HG02678 (cell line): ENCODE data around the gene SYNPR.
"Not testable (repeated sequence)": the region's sequence is repeated elsewhere in the genome, so short reads cannot be mapped to it uniquely, and the experiment has no call there.

Source experiments
- ATAC-seq: cut with Tn5 transposase; IDR thresholded peaks from one replicate; pipeline ENCODE4 v1.9.1; 2021; ENCODE audit warnings: mild to moderate bottlenecking, moderate library complexity; ENCODE audit not compliant: unreplicated experiment

Gene SYNPR

DNA sequence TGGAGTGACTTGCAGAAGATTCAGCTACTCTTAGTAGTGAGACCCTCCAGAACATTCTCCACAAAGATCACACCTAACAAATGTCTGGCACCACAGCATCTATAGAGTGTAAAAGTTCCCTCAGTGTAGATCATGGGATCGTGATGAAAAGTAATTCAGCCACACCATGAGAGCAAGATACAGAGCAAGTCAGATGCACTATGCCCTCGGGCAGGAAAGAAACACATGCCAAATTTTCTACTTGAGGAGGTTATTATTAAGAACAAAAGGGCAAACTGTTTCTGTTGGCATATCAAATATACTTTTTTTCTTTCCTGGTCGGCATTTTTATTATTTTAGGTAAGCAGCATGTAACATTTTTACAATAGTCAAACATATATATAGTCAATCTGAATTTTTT, 329.6 kb downstream of the SYNPR start:
- ATAC-seq: no peak

DNA sequence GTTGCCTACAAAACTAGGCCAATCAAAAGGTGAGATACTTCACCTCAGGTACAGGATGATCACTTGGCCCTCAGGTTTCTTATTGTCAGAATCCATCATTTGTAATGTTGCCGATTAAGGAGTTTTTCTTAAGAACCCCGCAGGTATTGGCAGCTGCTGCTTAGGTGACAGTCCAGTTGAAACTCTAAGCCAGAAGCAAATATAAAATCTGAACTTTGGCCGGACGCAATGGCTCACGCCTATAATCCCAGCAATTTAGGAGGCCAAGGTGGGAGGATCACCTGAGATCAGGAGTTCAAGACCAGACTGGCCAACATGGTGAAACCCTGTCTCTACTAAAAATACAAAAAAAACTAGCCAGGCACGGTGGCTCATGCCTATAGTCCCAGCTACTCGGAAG, 331.3 kb downstream of the SYNPR start:
- ATAC-seq: no peak

DNA sequence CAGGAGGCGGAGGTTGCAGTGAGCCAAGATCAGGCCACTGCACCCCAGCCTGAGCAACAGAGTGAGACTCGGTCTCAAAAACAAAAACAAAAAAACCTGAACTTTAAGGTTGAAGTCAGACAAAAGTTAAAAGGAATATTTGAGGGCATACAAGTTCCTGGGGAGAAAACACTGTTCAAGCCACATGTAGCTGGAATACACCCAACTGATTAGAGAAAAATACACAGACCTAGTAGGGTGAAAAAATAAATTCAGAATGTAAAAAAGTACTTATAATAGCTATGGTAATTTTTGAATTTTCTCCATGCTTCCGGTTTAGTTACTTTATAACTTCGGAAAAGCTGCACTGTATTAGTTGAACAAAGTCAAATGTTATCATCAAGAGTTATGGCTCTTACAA, 331.7 kb downstream of the SYNPR start:
- no peak for ATAC-seq

DNA sequence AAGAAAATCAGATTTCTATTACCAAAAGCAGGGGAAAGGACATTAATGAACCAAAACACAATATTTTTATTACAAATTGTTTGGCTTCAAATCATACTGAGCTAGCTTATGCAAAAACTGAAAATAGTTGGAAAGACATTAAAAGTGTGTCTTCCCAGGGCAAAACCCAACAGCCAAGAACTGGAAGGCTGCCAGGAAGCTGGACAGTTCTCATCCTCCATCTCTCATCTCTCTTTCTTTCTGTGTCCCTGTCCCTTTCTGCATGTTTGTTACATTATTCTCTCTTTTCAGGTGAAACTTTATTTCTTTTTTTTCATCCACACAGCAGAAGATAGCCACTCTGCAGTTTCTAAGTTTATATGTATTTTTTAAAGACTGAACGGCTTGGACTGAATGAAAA, 333.3 kb downstream of the SYNPR start:
- ATAC-seq: no peak

DNA sequence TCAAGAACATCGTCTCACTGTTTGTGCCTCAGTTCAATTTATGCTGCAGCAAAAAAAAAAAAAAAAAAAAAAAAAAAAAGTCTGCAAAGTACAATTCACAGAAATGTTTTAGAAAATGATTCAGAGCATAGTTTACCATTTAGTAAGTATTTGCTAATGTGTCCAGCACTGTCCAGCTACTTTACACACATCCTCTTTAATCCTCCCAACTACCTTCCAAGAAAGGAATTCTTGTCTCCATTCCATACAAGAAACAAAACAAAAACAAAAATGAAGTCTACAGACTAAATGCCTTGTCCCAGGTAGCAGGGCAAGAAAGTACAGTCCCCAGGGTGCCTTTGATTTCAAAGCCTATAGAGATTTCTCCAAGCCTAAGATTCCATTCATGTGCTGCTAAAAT, 335.5 kb downstream of the SYNPR start:
- no peak for ATAC-seq

DNA sequence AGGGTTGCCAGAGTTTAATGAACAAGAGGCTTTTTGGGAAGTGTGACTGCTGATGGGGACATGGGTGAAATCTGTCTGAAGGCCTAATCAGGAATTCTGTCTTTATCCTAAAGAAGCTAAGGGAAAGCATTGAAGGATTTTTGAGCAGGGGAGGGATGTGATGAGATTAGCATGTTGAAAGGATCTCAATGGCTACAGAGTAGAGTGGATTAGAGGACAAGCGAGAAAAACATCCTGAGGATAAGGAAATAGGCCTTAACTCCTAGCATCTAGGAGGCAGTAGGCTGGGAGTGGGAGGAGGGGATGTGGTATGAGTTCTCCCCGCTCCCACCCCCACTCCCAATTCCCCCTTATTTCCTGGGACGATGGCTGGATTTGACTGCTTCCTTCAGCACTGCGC, 339.3 kb downstream of the SYNPR start:
- no peak for ATAC-seq

DNA sequence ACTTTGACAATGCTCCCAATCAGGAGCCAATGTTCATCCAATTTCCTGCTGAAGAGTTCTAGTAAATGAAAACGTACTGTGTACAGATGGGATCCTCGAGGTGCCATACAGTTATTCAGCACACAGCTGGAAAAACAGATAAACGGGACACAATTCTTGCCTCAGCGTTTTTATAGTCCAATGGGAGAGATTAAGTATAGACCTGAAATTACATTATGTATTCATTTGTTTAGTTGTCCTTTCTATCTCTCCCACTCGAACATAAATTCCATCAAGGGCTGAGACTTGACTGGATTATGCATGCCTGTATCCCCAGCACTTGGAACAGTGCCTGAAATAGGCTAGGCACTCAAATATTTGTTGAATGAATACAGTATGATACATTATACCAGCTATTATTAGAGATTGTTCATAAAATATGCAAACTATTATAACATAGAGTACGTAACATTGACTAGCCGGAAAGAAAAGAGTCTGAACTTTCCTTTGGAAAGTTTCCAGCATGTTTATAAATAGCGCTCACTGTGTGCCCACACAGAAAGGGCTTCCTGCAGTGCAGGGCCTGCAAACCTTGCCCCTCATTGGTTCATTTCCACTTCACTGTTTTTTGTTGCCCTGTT, 346.9 kb downstream of the SYNPR start:
- no peak for ATAC-seq

DNA sequence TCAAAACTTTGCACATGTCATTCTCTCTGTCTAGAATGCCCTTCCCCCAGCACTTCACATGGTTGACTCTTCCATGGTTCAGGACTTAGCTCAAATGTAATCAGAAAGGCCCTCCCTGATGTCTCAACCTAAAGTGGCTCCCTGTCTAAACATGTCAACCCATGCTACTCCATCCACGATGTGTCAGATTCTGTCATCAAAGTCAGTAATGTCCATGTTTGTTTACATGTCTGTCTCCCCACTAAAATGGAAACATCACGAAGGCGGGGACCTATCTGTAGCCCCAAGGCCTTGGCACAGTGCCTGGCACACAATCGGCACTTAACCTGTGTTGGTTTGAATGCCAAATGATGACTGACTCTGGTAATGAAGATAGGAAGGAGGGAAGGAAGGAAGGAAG, 353.6 kb downstream of the SYNPR start:
- ATAC-seq: no peak

DNA sequence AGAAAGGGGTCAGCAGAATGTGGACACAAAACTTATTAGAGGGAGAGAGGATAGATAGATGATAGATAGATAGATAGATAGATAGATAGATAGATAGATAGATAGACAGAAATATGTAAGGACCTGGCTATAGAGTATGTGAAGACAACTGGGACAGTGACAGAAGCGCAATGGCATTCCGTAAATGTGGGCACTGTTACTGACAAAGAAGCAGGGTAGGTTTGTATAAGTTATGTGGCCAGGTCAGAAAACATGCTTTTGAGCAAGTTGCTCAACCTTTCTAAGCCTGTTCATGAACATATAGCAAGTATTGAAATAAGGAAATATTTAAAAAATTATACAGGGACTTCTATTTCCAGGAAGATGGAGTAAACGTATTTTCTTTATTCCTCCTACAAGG, 357.1 kb downstream of the SYNPR start:
- no peak for ATAC-seq

DNA sequence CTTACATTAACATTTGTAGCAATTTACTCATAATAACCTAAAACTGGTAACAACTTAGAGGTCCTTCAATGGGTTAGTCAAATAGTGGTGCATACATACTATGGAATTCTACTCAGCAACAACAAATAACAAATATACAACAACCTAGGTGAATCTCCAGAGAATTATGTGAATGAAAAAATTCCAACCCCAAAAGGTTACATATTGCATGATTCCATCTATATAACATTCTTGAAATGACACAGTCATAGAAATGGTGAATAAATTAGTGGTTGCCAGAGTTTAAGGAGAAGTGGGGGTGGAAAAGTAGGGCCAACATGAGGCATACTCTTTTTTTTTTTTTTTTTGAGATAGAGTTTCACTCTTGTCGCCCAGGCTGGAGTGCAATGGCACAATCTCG, 361.7 kb downstream of the SYNPR start:
- no peak for ATAC-seq

DNA sequence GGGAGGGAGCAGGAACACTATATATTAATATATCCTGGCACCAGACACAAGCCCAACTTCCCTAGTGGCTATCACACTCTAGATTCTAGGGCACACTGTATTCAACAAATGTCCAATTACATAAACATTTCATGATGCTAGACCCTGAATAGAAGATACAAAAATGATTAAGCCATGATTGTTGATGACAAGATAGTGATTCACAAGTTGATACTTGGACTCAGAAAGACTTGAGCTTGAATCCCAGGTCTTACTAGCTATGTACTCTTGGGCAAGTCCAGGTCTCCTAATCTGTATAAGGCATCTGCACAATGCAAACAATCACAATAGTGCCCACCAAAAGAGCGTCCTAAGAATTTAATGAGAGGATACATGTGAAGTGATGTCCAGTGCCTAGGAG, 364.4 kb downstream of the SYNPR start:
- ATAC-seq: no peak

DNA sequence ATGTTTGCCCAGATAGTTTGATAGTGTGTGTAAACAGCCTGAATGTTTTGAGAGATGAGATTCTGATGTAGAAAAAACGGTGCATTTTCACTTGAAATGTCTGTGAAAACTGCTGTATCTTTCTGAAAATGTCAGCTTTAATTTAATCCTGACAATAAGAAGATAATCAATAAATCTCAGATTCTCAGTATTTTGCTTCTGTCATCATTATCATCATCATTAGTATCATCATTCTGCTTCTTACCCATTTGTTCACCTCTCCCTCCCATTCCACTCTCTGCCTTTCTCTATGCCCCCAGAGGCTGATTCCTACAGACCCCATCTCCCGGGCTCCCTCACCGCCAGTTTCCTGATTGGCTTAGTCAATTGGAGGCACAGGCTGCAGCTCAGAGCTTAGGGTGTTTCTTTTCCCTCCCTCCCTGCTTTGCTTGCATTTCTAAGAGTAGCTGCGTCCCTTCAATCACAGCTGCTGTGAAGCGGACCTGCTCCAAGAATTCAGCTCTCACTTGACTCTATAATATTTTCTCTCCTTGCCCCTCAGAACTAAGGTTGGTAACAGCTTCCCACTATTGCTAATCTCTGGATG, 366.2 kb downstream of the SYNPR start:
- no peak for ATAC-seq

DNA sequence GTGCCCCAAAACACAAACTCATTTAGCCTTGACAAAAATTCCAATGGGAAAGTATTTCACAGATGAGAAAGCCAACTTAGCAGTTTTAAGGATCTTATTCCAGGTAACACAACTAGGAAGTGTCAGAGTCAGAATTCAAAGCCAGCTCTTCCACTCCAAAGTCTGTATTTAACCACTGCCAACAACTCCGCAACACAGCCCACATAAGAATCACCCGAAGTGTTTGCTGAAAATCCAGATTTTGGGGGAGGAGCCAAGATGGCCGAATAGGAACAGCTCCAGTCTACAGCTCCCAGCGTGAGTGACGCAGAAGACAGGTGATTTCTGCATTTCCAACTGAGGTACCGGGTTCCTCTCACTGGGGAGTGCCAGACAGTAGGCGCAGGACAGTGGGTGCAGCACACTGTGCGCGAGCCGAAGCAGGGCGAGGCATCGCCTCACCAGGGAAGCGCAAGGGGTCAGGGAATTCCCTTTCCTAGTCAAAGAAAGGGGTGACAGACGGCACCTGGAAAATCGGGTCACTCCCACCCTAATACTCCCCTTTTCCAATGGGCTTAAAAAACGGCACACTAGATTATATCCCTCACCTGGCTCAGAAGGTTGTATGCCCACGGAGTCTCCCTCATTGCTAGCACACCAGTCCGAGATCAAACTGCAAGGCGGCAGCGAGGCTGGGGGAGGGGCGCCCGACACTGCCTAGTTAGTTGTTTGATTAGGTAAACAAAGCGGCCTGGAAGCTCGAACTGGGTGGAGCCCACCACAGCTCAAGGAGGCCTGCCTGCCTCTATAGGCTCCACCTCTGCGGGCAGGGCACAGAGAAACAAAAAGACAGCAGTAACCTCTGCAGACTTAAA, 367.0 kb downstream of the SYNPR start:
- ATAC-seq: not testable (repeated sequence)

DNA sequence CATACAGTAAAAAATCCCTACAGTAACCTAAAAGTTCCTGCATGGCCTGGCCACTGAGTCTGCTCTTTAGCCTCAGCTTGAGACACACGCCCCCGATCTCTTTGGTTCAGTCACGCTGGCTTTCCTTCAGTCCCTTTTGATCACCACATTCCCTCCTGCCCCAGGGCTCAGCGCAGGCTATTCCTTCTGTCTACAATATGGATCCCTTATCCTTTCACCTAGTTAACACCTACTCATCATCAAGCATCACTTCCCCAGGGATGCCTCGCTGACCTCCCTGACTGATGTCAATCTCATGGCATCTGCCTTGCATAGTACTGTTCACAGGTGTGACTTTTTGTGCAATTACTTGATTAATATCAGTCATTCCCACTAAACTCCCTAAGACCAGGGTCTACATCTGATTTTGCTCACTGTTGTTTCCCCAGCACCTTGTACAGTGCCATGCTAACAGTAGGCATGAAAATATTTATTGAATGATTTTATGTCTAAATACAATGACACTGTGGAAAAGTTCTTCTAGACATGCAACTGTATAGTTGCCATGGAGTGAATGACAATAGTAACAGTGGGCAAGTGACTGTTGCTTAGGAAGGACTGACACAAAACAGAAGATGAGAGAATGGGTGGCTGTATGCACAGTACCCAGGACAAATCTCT, 374.1 kb downstream of the SYNPR start, which contains the start of gene SNTN:
SNTN (plus strand) TSS at position 610 of the 660 bp plus-strand sequence; CDS start at position 623, 13 bp downstream.
- no peak for ATAC-seq

DNA sequence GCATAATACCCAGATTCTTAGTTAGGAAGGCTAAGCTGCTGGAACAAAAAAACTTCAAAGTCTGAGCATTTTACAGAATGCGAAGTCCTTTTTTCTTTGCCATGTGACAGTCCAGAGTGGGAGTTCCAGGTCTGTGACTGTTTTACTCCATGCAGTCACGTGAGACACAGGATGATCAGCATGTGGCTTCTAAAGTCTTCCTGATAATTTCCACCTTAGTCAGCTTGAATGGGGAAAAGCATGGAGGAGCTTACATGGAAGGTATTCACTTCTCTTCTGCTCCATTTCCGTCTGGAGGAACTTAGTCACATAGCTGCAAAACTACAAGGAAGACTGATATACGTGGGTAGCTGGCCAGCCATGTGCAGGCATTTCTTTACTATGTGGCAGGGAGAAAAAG, 376.1 kb downstream of the SYNPR start:
- ATAC-seq: no peak

DNA sequence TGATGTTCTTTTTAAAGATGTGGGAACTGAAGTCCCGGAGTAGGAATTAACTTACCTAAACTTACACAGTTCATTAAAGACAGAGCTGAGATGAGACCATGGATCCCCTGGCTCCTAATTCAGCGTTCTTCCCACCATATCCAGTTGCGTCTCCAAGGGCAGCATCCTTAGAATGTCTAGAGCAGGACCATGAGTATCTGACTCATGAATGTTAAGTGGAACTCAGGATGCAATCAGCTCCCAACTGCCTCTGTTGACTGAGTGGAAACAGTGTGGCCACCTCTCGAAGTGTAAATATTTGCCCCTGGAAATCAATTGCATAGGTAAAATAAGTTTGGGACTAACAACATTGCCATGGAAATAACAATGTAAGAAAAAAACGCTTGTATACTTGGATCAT, 376.8 kb downstream of the SYNPR start:
- ATAC-seq: no peak

DNA sequence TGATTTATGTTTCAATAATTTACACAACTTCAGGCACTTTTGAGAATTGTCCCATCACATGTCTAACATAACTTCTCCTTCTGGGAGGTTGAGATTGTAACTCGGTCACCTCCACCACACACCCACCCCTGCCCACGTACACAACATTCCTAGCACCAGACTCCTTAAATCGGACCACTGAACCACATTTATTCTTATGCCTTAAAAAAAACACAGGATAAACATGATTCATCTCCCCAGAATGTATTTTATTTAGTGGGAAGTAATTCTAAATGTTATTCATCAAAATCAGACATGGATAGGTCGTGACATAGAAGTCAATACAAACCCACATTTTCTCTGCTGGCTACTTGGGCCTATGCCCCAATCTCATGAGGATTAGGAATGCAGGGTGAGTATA, 377.4 kb downstream of the SYNPR start:
- no peak for ATAC-seq

DNA sequence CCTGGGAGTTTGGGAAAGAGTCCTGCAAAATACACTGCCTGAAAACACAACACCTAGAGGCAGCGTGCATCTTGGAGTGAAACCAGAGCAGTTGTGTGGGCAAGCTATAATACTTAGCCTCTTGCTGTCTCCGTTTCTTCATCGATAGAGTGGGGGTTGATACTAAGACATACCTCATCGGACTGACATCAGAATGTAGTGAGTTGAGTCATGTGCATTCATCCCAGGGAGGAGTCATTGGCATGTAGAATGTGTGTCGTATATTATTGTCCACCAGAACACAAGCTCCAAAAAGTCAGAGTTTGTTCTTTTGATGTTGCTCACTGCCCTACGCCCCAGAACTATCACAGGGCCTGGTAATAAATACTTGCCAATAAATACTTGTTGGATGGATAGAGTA, 378.7 kb downstream of the SYNPR start:
- ATAC-seq: no peak

DNA sequence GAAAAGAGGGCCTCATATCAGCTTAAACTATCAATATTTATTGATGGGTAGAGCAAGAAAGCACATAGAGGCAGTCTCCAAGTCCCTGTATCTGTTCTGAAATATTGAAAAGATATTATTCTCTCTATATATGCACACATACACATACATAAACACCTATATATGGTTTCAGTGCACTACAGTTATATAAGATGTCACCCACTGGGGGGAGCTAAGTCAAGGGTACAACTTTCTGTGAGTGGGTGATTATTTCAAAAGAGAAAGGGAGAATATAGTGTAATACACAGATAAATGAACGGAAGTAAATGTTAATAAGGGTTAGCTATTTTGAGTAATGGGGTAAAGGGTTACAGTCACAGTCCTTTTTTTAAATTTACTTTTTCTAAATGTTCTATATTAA, 383.1 kb downstream of the SYNPR start:
- no peak for ATAC-seq

DNA sequence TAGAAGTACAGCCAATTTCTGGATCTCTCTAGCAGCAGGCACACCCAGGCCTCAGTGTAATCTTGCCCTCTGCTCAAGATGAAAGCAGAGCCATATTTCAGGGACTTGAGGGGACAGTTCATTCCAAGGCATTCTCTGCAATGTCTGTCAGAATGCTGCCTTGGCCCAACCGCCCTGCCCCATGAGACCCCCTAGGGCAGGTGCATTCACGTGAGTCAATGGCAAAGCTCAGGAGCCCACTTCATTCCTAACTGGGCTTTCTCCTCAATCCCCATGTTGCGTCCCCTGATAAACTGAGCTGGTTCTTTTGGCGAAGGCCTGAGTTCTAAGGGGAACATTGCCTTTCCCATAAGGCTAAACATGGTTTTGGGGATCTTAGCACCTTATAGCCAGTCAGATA, 383.9 kb downstream of the SYNPR start:
- ATAC-seq: no peak

DNA sequence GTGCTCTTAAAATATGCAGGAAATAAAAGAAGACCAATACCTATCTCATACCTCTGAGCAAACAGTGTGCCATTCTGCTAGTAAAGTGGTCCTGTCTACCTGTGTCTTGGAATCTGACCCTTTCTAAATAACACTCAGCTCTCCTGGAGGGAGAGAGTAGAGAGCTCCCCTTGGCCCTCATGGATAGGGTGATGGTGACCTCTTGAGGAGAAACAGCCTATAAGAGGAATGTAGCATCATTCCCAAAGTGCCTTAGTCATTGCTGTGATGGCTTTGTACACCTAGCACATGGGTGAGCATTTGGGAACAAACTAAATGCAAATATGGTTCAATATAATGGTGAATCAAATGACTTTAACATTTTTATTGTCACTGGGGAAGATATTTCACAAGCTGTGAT, 384.4 kb downstream of the SYNPR start:
- no peak for ATAC-seq
